GM12891 (cell line): ENCODE data around the gene NUTM2F.
"Not testable (repeated sequence)": the region's sequence is repeated elsewhere in the genome, so short reads cannot be mapped to it uniquely, and the experiment has no call there.

ENCODE experiments used
- PAX5 ChIP-seq: IDR thresholded peaks from 2 replicates; pipeline ENCODE4 v1.6.1; 2011; ENCODE audit warnings: low read length, moderate library complexity, mild to moderate bottlenecking; ENCODE audit not compliant: insufficient read depth, severe bottlenecking
- POLR2A ChIP-seq: IDR thresholded peaks from 2 replicates; pipeline ENCODE4 v1.6.1; 2011; ENCODE audit warnings: low read depth, low read length, control low read depth
- POLR2AphosphoS5 ChIP-seq: IDR thresholded peaks from 2 replicates; pipeline ENCODE4 v1.6.1; 2011; ENCODE audit warnings: low read depth, low read length, control low read depth
- POU2F2 ChIP-seq: IDR thresholded peaks from 2 replicates; pipeline ENCODE4 v1.6.1; 2011; ENCODE audit warnings: low read depth, mild to moderate bottlenecking, control low read depth, low read length, moderate library complexity
- SPI1 ChIP-seq: IDR thresholded peaks from 2 replicates; pipeline ENCODE4 v1.6.1; 2011; ENCODE audit warnings: low read depth, low read length, control low read depth
- TAF1 ChIP-seq: IDR thresholded peaks from 2 replicates; pipeline ENCODE4 v1.6.1; 2011; ENCODE audit warnings: low read depth, low read length, control low read depth

GRCh38 chr9:94340750-94341149 lies 12.3 kb upstream of the NUTM2F start:
- not testable (repeated sequence) for TF ChIP-seq POLR2AphosphoS5, TAF1, POLR2A, POU2F2, PAX5, SPI1
